HUES64 (cell line): ENCODE data around the gene ANTXR1.
A peak's percentile ranks its signal among the peaks of the same experiment; 100 is the strongest.

Experiments
- H3K27ac ChIP-seq: 2 replicates; pipeline ENCODE4 v1.7.0; 2013; ENCODE audit warnings: low read depth, low read length, inconsistent platforms
- H3K27me3 ChIP-seq: 2 replicates; pipeline ENCODE4 v1.6.1; 2013; ENCODE audit warnings: mild to moderate bottlenecking, low read length; ENCODE audit not compliant: insufficient read depth
- H3K36me3 ChIP-seq: 2 replicates; pipeline ENCODE4 v1.6.1; 2013; ENCODE audit warnings: mild to moderate bottlenecking, low read length; ENCODE audit not compliant: insufficient read depth
- H3K4me1 ChIP-seq: 2 replicates; pipeline ENCODE4 v1.6.1; 2013; ENCODE audit warnings: mild to moderate bottlenecking, low read length, moderate library complexity; ENCODE audit not compliant: insufficient read depth
- H3K4me3 ChIP-seq: 2 replicates; pipeline ENCODE4 v1.5.1; 2013; ENCODE audit warnings: mild to moderate bottlenecking, low read length, moderate library complexity
- H3K9ac ChIP-seq: 2 replicates; pipeline ENCODE4 v1.6.1; 2013; ENCODE audit warnings: mild to moderate bottlenecking, low read depth, low read length
- H3K9me3 ChIP-seq: 2 replicates; pipeline ENCODE4 v1.6.1; 2013; ENCODE audit warnings: low read depth, low read length; ENCODE audit not compliant: insufficient read depth
- WGBS: fragments of 150-250, 120-280 bp; methylation state at CpG from one replicate; pipeline ENCODE4 v1.1.7; 2013; ENCODE audit warnings: missing lambda C conversion rate; 5-methylcytosine and 5-hydroxymethylcytosine counted together

ANTXR1 gene

GRCh38 chr2:69177063-69177771 is 164.2 kb downstream of the ANTXR1 start:
- H3K4me3 ChIP-seq: no peak overlapping the region

DNA sequence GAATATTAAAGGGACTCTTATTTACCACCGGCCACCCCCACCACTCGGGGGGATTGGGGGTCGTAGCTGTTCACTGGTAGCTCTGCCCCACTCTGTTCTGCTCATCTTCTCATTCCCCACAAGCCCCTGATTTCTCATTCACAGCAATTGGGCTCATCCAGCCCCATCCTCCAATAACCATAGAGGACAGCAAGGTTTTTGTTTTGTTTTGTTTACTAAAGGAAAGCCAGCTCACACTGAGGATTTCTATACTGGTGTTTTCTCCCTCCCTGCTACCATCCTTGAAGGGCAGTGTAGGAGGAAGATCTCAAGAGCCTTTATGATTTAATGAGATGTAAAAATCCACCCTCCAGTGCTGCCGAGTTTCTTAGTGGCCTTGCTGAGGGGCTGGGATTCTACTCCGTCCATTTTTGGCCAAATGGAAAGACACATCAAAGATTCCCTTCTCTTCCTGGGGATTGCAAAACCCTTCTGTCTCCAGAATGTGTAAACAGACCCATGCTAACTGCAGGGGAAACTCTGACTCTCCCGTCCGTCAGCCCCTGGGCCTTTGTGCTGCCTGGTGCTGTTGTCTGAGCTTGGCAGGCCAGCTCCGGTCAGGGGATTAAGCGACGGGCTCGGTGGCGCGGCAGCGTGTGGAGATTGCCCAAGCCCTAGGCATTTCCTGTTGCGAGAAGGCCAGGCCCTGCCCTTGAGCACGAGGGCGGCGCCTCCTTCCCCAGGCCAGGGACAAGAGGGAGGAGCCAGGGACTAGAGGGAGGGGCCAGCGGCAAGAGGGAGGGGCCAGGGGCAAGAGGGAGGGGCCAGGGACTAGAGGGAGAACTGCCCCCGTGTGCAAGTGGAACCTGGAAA is 165.0 kb downstream of the ANTXR1 start:
- Histone ChIP-seq H3K36me3 (peaks cover 7% of the 10 kb centered on the region), H3K4me1 (peaks cover 24% of the 10 kb centered on the region), H3K27ac (peak overlapping the region; percentile 94), H3K9ac (peak overlapping the region; percentile 72), H3K27me3 (no peaks in the 10 kb centered on the region), H3K4me3 (peak overlapping the region; percentile 31), H3K9me3 (no peaks in the 10 kb centered on the region)
- WGBS: 15% methylated on average over 20 of the region's 20 CpGs

More at GRCh38 chr2:69177063-69177771, 164.2 kb downstream of the ANTXR1 start:
- Histone ChIP-seq H3K27ac (peak overlapping the region; percentile 94), H3K27me3 (no peaks in the 10 kb centered on the region), H3K9me3 (no peaks in the 10 kb centered on the region), H3K36me3 (no peaks in the 10 kb centered on the region), H3K4me1 (peaks cover 24% of the 10 kb centered on the region), H3K9ac (peak overlapping the region; percentile 72; the same call in 1 of the 2 replicates)
- 71% methylated on average over 16 of the region's 16 CpGs for WGBS

GRCh38 chr2:69178756-69179155 is 165.8 kb downstream of the ANTXR1 start:
- Histone ChIP-seq H3K9ac (no peak overlapping the region), H3K36me3 (peaks cover 11% of the 10 kb centered on the region), H3K27ac (peak overlapping the region; percentile 32; the same call in 1 of the 2 replicates), H3K4me3 (no peak overlapping the region), H3K4me1 (peaks cover 24% of the 10 kb centered on the region), H3K27me3 (no peaks in the 10 kb centered on the region), H3K9me3 (no peaks in the 10 kb centered on the region)
- WGBS: 89% methylated on average over 3 of the region's 3 CpGs

DNA sequence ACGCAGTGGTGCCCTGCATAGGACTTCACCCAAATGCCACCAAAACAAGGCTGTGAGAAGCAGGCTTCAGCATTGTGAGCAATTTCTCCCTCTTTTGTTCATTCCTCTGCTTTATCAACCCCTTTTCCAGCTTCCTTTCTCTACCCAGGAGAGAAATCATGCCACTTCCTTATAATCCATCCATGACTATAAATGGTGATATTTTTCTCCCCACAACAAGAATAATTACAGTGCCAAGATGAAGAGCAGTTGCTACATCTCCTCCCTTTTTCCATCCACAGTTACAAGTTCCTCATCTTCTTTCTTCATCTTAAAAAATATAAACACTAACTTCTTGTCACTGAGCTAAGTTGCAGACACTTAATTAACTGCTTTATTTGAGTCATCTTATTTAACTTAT is 167.2 kb downstream of the ANTXR1 start:
- WGBS: 94% methylated on average over 1 of the region's 1 CpG
- H3K27ac ChIP-seq: no peak overlapping the region
- no peaks in the 10 kb centered on the region for H3K27me3 ChIP-seq
- H3K9me3 ChIP-seq: no peaks in the 10 kb centered on the region
- no peak overlapping the region for H3K4me3 ChIP-seq
- H3K4me1 ChIP-seq: peaks cover 24% of the 10 kb centered on the region
- H3K9ac ChIP-seq: no peak overlapping the region
- peaks cover 19% of the 10 kb centered on the region for H3K36me3 ChIP-seq

DNA sequence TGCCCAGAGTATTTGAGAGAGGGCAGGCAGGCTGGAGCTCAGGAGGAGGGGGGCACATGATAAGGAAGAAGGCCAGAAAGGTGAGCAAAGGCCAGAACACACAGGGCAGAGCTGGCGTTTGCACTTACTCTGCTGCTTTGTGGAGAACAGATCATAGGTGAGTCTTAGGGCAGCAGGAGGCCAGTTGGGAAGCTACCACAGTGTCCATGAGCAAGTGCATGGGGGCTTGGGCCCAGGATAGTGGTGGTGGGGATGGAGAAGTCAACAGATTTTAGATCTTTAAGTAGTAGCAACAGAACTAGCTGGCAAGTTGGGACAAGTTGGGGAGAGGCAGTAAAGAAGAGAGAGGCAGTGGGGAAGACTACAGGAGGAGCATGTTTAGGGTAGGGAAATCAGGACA is 168.0 kb downstream of the ANTXR1 start:
- Histone ChIP-seq H3K9me3 (no peaks in the 10 kb centered on the region), H3K27me3 (no peaks in the 10 kb centered on the region), H3K27ac (no peak overlapping the region), H3K9ac (no peak overlapping the region), H3K4me1 (peaks cover 24% of the 10 kb centered on the region), H3K4me3 (no peak overlapping the region), H3K36me3 (peaks cover 20% of the 10 kb centered on the region)
- 88% methylated on average over 1 of the region's 1 CpG for WGBS

GRCh38 chr2:69181806-69182427 is 168.9 kb downstream of the ANTXR1 start:
- no peaks in the 10 kb centered on the region for H3K9me3 ChIP-seq
- no peak overlapping the region for H3K27ac ChIP-seq
- 94% methylated on average over 13 of the region's 13 CpGs for WGBS
- no peak overlapping the region for H3K9ac ChIP-seq
- H3K36me3 ChIP-seq: peaks cover 22% of the 10 kb centered on the region
- H3K4me3 ChIP-seq: no peak overlapping the region
- peaks cover 18% of the 10 kb centered on the region for H3K4me1 ChIP-seq
- no peaks in the 10 kb centered on the region for H3K27me3 ChIP-seq

- H3K4me1 ChIP-seq: 0 out of 2 replicates have a peak, but pooled peaks cover 3% of the 10 kb centered on the region
- 92% methylated on average over 2 of the region's 2 CpGs for WGBS
- H3K27ac ChIP-seq: no peak overlapping the region
- no peak overlapping the region for H3K9ac ChIP-seq
- peaks cover 22% of the 10 kb centered on the region for H3K36me3 ChIP-seq
- H3K27me3 ChIP-seq: no peaks in the 10 kb centered on the region
- no peaks in the 10 kb centered on the region for H3K9me3 ChIP-seq
- H3K4me3 ChIP-seq: no peak overlapping the region
These were observed 170.7 kb downstream of the ANTXR1 start for GRCh38 chr2:69183659-69184058.

GRCh38 chr2:69184224-69184623 is 171.2 kb downstream of the ANTXR1 start:
- no peaks in the 10 kb centered on the region for H3K27me3 ChIP-seq
- WGBS: 98% methylated on average over 5 of the region's 5 CpGs

DNA sequence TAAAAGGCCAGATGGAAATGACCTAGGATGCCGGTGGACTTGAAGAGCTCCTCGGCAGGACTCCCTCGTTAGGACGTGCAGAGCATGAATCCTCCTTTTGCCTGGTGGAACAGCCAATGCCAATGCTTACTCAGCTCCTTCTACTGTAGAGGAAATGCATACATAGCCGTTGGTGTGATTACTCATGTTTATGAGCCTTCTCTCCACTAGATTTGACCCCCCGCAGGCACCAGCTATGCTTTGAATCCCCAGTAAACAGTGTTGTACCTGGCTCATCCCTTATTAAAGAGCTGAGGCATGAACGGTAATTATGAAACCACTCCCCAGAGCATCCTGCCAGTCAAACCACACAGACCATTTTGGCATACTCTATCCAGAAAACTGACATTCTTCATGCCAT is 172.8 kb downstream of the ANTXR1 start:
- H3K4me1 ChIP-seq: peaks cover 5% of the 10 kb centered on the region
- 93% methylated on average over 7 of the region's 7 CpGs for WGBS

More at GRCh38 chr2:69184224-69184623, 171.2 kb downstream of the ANTXR1 start:
- no peak overlapping the region for H3K27ac ChIP-seq
- no peak overlapping the region for H3K4me3 ChIP-seq
- H3K36me3 ChIP-seq: peaks cover 22% of the 10 kb centered on the region
- no peak overlapping the region for H3K9ac ChIP-seq
- H3K9me3 ChIP-seq: no peaks in the 10 kb centered on the region
- no peaks in the 10 kb centered on the region for H3K4me1 ChIP-seq

DNA sequence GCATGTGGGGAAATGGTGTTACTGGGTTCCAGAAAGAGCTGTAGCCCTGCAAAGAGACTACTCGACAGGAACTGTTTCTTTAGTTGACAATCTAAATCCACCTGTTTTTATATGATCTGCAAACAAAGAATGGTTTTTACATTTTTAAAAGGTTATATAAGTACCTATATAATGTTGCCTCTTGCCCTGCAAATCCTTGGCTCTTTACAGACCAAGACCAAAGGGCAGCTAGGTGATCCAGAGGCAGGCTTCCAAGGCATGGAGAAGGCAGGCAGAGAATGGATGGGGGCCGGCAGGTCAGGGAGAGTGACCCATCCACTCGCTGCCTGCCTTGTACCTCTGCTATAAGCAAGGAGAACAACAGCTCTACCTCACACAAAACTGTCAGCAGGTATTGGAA is 173.6 kb downstream of the ANTXR1 start:
- H3K9ac ChIP-seq: no peak overlapping the region
- peaks cover 11% of the 10 kb centered on the region for H3K4me1 ChIP-seq
- H3K36me3 ChIP-seq: peaks cover 22% of the 10 kb centered on the region
- no peak overlapping the region for H3K4me3 ChIP-seq
- H3K27ac ChIP-seq: no peak overlapping the region
- WGBS: 91% methylated on average over 3 of the region's 3 CpGs
- no peaks in the 10 kb centered on the region for H3K27me3 ChIP-seq
- H3K9me3 ChIP-seq: no peaks in the 10 kb centered on the region

More for the DNA sequence above, 172.8 kb downstream of the ANTXR1 start:
- H3K27ac ChIP-seq: no peak overlapping the region
- peaks cover 22% of the 10 kb centered on the region for H3K36me3 ChIP-seq
- H3K9me3 ChIP-seq: no peaks in the 10 kb centered on the region
- H3K9ac ChIP-seq: no peak overlapping the region
- no peak overlapping the region for H3K4me3 ChIP-seq
- no peaks in the 10 kb centered on the region for H3K27me3 ChIP-seq
